HK-2 (cell line): ENCODE results near the gene GALNT4.

Experiments
- DNase-seq: peaks from one replicate; pipeline ENCODE4 v3.0.0-alpha.2; 2018; ENCODE audit not compliant: unreplicated experiment

GALNT4 gene

DNA sequence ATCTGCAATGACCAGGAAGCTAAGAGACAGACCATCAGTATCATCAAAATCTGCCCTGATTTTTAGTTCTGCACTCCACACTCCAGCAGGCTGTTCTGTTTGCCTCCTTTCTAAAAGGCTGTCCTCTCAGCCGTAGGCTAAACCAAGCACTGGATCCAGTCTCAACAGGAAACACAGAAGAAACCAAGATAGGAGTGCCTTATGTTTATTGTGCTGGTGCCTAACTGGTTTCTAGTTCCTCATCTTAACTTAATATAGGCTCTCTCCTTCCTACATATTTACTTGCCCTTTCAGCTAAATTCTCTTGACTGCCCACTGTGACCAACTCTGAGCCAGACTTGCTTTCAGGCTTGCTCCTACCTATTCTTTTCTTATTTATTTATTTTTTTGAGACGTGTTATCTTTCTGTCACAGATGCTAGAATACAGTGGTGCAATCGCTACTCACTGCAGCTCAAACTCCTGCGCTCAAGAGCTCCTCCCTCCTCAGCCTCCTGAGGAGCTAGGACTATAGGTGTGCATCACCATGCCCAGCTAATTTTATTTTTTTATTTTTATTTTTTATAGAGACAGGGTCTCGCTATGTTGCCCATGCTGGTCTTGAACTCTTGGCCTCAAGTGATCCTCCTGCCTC, 30.8 kb downstream of the GALNT4 start:
- no peak for DNase-seq

DNA sequence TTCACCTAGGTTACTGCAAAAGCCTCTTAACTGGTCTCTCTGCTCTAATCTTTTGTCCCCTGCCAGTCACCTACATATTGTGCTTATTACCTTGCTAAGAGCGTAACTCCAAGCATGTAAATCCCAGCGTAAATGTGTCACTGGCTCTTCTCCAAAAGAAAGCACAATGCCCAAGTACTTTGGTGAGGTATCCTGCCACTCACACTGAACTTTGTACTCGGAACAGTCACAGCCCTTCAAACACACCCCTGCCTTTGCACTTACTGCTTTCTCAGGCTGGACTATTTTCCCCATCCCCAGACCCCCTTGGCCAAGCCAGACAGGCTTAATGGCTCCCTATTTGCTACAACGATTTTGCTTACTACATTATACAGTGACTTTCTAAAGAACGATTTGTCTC, 31.7 kb downstream of the GALNT4 start:
- DNase-seq, result no peak

DNA sequence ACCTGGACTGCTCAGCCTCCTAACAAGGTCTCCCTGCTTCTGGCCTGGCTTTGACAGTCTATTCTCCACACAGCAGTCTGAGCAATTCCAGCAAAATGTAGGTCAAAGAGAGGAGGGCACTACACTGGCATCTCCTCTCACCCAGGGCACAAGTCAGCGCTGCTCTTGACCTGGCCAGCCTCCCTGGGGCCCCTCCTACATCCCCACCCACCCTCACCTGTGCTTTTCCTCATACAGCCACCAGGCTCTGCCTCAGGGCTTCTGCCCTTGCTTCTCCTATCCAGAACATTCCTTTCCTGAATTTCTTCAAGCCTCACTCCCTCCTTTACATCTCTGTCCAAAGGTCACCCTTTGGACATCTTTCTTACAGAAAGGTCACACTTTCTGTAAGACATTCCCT, 33.7 kb downstream of the GALNT4 start:
- no peak for DNase-seq

DNA sequence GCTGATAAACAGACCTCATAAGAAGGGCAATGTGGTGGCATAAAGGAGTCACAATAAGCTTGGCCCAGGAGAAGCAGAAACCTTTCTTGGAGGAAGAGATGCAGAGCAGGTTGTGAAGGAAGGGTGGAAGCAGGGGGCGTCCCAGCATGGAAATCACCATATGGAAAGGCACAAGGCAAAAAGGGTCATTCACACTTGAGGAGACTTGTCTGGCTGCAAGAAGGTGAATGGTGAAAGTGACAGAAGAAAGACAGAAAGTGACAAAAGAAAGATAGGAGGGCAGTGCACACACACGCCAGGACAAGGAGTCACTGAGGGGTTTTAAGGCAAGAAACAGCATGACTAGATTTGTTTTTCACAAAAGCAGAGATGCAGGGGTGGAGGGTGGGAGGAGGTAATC, 38.3 kb downstream of the GALNT4 start:
- no peak for DNase-seq

DNA sequence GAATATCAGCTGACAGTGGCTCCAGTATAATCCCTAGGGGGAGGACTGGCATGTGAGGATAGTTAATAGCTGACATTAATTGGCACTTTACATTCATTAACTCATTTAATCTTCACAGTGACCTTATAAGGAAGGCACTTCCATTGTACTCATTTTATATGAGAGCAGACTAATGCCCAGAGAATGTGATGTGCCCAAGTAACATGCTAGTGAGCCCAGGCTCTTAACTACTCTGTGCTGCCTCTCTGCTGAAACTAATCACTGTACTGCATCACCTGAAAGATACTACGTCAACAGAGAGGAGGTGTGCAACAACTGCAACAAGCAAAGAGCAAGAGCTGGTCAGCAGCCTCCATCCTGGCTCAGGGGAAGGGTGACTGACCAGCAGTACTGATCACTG, 40.1 kb downstream of the GALNT4 start:
- DNase-seq, result no peak

DNA sequence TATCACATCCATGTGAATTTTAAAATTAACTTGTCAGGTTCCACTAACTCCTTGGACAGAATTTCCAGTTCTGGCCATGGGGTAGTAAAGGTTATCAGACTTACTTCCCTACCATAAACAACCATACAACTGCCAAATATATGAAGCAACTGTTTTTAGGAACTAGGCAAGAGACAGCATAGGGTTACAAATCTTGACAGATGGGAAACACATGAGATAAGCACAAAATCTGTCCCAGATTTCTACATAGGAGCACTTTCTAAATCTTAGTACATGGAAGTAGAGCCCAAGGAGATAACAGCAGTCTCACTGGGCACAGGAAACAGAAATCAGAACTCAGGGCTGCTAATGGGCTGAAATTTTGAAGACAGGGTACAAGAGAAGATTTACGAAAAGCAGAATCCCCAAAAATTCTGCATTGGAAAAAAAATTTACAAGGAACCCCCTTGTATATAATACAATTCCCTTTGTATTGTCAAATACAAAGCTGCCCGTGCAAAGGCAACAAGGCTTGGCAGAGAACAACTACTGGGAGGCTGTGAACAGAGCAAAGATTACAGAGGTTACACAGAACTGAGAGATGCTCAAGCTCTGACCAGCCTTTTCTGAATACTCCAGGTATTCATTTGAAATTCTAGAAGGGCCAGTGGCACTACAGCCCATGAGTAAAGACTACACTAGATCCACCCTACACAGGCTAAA, 43.2 kb downstream of the GALNT4 start:
- DNase-seq, result no peak

DNA sequence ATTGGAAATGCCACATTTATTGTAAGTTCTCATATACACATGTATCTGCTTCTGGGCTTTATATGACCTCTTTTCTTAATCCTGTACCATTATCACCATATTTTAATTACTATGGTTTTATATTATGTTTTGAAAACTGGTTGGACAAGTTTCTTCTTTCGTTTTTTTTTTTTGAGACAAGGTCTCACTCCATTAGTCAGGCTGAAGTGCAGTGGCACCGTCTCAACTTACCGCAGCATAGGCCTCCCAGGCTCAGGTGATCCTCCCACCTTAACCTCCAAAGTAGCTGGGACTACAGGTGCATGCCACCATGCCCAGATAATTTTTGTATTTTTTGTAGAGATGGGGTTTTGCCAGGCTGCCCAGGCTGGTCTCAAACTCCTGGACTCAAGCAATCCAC, 44.6 kb downstream of the GALNT4 start:
- no peak for DNase-seq

DNA sequence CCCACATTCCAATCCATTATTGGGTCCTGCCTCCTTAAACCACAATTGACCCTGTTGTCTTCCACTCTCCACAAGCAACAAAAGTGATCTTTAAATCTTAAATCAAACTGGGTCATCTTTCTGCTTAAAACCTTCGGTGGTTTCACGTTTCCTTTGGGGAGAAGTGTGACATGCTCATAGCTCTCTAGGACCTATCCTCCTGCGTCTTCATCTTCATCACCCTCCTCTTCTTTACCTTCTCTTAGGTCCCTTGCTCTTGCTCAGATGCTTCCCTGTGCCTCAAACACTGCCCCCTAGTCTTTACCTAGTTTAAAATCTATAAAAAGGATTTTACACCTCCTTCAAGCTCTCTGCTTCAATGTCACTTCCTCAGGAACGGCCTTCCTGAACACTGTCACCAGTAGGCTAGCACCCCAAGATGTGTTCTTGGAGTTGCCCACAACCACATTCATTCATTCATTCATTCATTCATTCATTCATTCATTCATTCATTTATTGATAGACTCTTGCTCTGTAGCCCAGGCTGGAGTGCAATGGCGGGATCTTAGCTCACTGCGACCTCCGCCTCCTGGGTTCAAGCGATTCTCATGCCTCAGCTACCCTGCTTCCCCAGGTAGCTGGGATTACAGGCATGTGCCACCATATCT, 46.8 kb downstream of the GALNT4 start:
- no peak for DNase-seq

DNA sequence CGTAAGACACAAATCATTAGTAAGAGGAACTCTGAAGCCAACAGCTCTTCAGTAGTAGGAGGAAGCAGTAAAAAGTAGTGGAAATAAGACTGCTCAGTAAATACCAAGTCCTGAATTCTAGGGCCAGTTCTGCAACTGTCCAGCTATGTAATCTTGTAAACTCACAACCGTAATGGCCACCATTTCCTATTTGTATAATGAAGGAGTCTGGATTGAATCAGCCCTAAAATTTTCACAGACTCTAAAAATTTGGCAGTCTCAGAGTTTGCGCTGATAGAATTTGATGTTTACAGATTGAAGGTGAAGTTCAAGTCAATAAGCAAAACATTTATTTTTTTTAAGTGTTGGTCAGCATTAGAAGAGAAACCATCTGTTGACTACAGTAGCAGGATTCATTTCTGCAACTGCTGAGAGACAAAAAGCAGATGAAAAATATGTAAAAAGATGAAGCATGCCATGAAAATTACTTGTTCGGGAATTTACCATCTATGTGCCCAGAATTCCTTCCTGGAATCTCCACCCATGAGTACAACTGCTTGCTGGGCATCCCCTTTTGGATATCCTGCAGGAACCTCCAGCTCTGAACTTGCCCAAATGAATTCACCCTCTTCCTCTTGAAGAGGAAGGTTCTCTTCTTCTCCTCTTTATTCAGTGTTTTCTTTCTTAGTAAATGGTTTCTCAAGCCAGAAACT, 47.5 kb downstream of the GALNT4 start:
- DNase-seq, result no peak

DNA sequence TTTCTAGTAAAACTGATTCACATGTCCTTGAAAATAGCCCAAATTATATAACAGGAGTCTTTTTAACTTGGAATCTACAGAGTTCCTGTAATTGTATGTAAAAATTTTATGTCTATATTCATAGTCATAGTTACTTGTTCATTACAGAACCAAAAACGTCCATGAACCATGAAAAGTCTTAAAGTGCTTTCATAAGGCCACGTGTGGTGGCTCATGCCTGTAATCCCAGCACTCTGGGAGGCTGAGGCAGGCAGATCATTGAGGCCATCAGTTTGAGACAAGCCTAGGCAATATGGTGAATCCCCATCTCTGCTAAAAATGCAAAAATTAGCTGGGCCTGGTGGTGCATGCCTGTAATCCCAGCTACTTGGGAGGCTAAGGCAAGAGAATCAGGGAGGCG, 48.4 kb downstream of the GALNT4 start:
- DNase-seq, result no peak

DNA sequence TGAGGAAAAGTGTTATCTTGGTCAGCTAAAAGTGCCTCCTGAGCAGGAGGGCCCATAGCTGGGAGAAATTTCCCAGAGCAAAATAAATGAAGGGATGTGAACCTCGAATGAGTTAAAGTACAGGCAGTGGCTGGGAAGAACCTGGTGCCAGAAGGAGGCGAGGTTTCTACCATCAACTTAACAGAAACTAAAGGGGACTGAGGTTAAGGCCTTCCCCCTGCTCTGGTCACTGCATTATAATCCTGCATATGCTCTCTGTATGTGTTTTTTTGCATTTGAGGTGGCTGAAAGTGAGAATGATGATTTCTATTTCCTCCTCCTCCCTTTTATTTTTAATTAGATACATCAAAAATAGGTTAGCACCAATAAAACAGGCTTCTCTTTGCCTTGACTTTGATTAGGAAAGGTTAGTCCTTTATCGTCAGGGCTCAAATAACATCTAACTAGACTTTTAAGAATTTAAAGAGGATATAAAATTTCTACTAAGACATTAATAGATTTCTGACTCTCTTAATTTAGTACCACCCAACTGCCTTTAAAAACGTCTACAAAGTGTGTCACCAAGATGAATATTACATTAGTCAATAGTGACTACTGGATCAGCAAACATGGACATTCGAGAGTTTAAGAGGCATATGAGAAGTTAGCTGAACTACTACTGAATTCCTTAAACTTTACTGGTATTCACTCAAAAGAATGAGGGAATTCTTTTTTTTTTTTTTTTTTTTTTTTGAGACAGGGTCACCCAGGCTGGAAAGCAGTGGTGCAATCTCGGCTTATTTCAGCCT, 49.2 kb downstream of the GALNT4 start:
- DNase-seq, result no peak

DNA sequence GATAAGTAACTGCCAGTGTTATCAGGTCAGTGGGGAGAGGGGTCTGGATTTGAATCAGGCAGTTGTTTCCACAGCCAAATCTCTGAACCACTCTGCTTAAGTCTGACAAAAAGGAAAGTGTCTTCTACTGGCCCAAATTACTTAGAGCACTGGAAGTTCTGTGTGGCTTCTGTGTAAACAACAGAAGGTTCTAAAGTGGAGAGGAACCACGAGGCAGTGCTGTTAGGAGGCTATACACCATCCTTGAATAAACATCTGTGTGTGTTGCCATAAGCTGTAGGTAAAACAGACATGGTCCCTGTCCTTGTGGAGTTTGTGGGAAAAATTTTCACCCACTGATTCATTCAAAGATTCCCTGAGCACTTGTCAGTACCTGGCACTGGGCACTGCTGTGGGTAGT, 50.0 kb downstream of the GALNT4 start:
- no peak for DNase-seq
